K562 (cell line): ENCODE data around the gene DEDD. TPM values are rescaled to one million over a fixed set of nuclear protein-coding genes. Genes with fewer than 3 reads are reported as not detected.

Experiments used
- AFF1 ChIP-seq, 2 experiments: fragments of 450-650 bp; IDR thresholded peaks; 2 replicates each; pipeline ENCODE4 v1.6.1; 2018; ENCODE audit warnings: mild to moderate bottlenecking in 2 of 2, low read depth in 1 of 2; ENCODE audit not compliant: partially characterized antibody in 2 of 2
- CUX1 ChIP-seq: fragments of 200-800 bp; sonication (Bioruptor generic); IDR thresholded peaks from 2 replicates; pipeline ENCODE4 v1.6.1; 2016; ENCODE audit warnings: missing genetic modification characterization, missing compliant biosample characterization
- KLF1 ChIP-seq: fragments of 450-650 bp; IDR thresholded peaks from 2 replicates; pipeline ENCODE4 v1.6.1; 2016; ENCODE audit warnings: missing genetic modification characterization, missing compliant biosample characterization
- PBX2 ChIP-seq, 2 experiments: IDR thresholded peaks in 1 of 2; conservative IDR thresholded peaks in 1 of 2; 2 replicates each; pipeline ENCODE4 v1.6.1; 2016; ENCODE audit warnings: low read depth in 2 of 2, mild to moderate bottlenecking in 1 of 2, missing compliant biosample characterization in 1 of 2, missing genetic modification characterization in 1 of 2, moderate library complexity in 1 of 2
- PKNOX1 ChIP-seq: fragments of 450-650 bp; IDR thresholded peaks from 2 replicates; pipeline ENCODE4 v1.6.1; 2016
- PPARD ChIP-seq: fragments of 250-450 bp; sonication (Bioruptor Pico); IDR thresholded peaks from 2 replicates; pipeline ENCODE4 v1.8.0; 2022; ENCODE audit warnings: inconsistent platforms, mild to moderate bottlenecking, moderate library complexity
- ZNF316 ChIP-seq: fragments of 450-650 bp; IDR thresholded peaks from 2 replicates; pipeline ENCODE4 v1.6.1; 2016
- polyA plus RNA-seq, 8 experiments: library from polyadenylated mRNA; depleted of rRNA in 4 of 8; stranded (reverse) in 5 of 8; unstranded in 3 of 8; fragments of >200 nt; fragmentation: Nextera tagmentation in 2 of 8; fragmentation: Illumina TruSeq in 1 of 8; extraction: Ambion mirVana in 2 of 8; extraction: Trizol in 1 of 8; gene quantifications; 2 replicates each; pipeline versions ENCODE4 v1.2.1 to v1.2.3, GENCODE V29; 2011 to 2014; ENCODE audit warnings: inconsistent platforms in 1 of 8, missing spikeins in 1 of 8
- total RNA-seq, 7 experiments: library from RNA; depleted of rRNA in 6 of 7; stranded (reverse); fragments of >200 nt in 6 of 7; fragmentation: Illumina TruSeq in 2 of 7; extraction: Trizol in 2 of 7; gene quantifications; 2 replicates each; pipeline versions ENCODE4 v1.2.1 to v1.2.3, GENCODE V29; 2011 to 2021; ENCODE audit warnings: low replicate concordance in 1 of 7
- TF ChIP-seq, protein P1 (sequence below): fragments of 250-450 bp; sonication (Bioruptor Pico); IDR thresholded peaks from 2 replicates; pipeline ENCODE4 v1.5.0; 2021; ENCODE audit warnings: mild to moderate bottlenecking, borderline replicate concordance

Gene DEDD
- total and polyA plus RNA-seq, 9 of the 15 experiments (the other 6 are each of a cell fraction or from before 2014, with no cell fraction given) = 11.6 to 41.0 (median 16.8) TPM

- TF ChIP-seq CUX1 (CRISPR knock-in tag) (no peak), PBX2 (CRISPR knock-in tag; IDR thresholded peaks at IDR 0.05; ENCODE audit: low read depth) (no peak), PBX2 (tag; conservative IDR thresholded peaks at IDR 0.05; ENCODE audit: low read depth) (no peak), KLF1 (tag) (no peak), PKNOX1 (peak; percentile 39), ZNF316 (no peak), PPARD (CRISPR knock-in tag) (no peak), AFF1 (IDR thresholded peaks at IDR 0.05; ENCODE audit: low read depth in 1 of 2, partially characterized antibody in 2 of 2) (no peak)
- TF ChIP-seq, protein P1, sequence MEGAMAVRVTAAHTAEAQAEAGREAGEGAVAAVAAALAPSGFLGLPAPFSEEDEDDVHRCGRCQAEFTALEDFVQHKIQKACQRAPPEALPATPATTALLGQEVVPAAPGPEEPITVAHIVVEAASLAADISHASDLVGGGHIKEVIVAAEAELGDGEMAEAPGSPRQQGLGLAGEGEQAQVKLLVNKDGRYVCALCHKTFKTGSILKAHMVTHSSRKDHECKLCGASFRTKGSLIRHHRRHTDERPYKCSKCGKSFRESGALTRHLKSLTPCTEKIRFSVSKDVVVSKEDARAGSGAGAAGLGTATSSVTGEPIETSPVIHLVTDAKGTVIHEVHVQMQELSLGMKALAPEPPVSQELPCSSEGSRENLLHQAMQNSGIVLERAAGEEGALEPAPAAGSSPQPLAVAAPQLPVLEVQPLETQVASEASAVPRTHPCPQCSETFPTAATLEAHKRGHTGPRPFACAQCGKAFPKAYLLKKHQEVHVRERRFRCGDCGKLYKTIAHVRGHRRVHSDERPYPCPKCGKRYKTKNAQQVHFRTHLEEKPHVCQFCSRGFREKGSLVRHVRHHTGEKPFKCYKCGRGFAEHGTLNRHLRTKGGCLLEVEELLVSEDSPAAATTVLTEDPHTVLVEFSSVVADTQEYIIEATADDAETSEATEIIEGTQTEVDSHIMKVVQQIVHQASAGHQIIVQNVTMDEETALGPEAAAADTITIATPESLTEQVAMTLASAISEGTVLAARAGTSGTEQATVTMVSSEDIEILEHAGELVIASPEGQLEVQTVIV (CRISPR knock-in tag) = no peak
Observed at GRCh38 chr1:161082996-161083747, 49.3 kb downstream of the DEDD start (continued).
